NCI-H2029 treated with DMSO at 0.1 percent for 48 hours (cell line): ENCODE results near the gene PLPP3.

Experiments used
- DNase-seq: peaks from one replicate; lab custom pipeline; 2025; lab: John Stamatoyannopoulos, UW

The PLPP3 gene

DNA sequence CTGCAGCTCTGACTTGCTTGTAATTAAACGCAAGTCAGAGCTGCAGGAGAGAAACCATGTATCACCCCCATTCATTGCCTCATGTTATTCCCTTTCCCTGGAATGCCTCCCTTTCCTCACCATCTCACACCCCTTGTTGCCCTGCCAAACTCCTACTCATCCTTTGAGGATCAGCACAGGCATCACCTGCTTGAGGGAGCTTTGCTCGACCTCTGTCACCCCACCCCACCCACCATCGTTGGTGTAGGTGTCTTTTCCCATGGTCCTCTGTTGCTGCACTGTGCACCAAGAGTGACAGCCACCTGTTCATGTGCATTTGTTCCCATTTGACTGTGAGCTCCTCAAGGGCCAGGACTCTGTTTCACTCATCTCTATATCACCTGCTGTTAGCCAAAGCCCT lies 117.2 kb downstream of the PLPP3 start:
- no peak for DNase-seq

DNA sequence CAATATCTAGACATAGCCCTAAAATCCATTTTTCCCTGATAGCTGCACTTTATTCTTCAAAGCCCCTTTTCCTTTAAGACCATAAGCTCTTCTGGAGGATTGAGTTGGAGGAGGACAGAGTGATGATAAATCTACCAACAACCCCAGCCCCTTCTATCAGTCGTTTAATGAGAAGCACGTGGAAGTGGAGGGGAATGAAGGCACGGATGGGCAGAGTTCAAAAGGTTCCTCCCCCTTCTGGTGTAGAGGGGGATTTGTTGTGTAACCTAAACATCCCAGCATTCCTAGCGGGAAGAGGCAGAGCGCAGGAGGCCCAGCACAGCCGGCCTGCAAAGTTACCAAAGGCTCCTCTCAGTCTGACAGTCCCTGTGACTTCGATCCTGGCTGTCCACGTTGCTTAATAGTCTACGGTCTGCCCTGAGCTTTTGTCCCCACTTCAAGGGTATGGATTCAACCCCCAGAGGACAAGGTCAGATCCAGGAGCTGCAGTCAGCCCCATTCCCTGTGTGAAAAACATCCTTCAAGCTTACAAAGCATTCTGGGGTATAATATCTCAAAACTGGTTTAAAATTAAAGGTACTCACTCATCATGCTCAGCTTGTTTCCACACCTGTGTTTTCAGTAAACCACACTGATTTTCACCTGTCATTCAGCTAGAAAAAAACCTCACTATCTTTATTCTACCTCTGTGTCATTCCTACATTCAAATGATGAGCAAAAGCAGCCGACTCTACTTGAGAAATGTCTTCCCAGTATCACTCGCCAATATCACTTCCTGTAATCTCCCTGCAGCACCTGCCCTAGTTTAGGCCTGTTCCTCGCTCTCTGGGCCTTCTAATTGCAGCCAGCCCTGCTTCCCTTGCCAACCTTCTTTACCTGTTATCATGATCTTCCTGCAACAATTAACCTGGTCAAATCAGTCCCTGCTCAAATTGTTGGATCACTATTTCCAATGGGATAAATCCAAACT lies 117.9 kb downstream of the PLPP3 start:
- DNase-seq, result no peak

DNA sequence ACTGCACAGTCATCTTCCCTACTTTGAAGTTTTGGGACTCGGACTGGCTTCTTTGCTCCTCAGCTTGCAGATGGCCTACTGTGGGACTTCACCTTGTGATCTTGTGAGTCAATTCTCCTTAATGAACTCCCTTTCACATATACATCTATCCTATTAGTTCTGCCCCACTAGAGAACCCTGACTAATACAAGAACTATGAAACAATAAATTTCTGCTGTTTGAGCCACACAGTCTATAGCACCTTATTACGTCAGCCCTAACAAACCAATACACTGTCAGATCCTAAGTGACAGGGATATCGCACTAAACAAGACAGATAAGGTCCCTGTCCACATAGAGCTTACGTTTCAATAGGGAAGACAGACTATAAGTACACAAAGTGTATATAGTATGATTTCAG lies 120.1 kb downstream of the PLPP3 start:
- DNase-seq, result no peak

DNA sequence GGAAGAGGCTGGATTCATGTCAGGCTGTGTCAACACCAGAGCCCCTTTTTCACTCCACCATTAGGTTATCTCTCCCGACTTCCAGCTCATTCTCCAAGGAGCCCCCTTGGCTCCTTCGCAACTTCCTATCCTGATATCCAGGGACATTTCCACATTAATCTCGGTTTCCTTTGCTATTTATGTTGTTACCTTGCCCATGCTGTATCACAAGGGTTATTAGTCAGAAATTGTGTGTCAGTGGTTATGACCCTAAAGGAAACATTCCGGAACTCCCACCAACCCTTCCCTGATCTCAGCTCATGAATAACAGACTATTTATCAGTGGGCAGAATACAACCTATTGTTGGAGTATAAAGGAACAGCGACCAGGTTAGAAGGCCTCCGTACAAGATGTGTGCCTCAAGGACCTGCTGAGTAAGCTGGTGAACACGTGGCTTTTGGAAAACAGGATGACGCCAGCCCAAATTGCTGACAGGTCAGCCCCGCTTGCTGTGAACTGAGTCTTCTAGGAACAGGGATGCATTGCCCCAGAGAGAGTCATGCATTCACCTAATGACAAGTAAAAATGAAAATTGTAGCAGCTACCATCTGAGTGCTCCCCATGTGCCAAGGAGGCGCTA lies 121.5 kb downstream of the PLPP3 start:
- no peak for DNase-seq

DNA sequence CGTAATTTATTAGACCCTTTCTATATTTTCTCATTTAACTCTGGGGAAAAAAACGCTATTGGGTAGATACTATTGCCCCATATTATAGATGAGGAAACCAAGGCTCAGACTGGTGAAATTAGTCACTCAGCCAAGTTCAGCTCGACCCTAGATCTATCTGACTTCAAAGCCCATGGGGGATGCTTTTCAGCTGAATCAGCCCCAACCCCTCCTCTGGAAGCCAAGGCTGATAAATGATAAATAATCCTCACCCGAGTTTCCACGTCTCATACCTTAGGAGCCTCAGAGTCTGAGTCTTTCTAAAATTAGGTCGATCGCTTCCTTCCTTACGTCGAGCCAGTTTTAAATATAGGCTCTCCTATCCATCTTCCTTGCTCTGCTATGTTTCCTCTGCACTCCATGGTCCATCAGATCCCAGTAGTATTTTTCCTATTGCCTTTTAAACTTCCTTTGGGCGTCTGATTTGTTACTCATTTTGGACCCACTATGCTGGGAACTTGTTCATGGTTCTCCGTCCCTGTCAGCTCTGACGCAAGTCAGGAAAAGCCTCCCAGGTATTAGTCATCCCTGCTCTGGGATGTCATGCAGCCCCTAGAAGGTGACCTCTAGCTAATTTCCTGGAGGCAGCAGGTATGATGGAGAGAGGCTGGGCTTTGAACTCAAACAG lies 122.8 kb downstream of the PLPP3 start:
- no peak for DNase-seq

DNA sequence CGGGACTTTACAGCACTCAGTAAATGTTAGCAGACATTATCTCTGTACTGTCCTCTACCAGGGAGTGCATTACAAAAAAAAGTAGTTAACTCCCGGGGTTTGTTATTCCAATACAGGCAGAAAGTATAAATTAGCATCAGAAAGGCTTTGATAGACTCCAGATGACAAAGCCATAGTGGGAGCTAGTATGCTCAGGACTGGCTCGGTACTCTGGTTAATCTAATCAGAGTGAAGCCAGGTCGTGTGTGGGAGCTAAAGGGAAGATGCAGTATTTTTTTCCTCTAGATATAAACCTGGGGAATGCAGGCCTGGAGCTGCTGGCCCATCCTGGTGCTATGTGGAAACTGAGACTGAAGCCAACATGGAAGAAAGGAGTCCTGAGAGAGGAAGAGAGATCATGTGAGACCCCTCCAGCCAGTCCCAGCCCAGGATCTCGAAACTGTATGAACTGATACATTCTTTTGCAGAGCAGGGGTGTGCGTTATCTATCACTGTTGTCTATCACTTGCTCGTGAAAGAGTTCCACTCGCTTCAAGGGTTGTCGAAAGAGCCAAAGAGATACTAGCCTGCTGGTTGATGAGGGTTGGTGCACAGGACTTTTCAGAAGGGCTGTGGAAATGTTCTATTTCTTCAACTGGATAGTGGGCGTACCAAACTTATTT lies 125.8 kb downstream of the PLPP3 start:
- DNase-seq, result no peak

DNA sequence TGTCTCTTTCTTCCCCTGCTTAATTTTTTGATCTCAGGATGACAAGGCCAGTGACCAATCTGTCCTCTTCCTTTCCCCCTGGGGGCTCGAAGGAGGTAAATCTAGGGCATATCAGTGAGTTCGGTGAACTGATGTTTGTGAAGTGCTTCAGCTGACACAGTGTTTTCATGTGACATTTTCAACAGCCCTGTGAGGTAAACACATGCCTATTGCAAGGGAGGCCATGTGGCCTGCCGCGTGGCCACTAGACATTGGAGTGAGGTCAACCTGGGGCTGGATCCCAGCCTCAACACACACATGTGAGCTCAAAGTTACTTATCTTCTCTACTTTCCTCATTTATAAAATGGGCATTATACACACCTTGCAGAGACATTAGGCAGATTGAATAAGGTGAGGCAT lies 126.3 kb downstream of the PLPP3 start:
- no peak for DNase-seq

DNA sequence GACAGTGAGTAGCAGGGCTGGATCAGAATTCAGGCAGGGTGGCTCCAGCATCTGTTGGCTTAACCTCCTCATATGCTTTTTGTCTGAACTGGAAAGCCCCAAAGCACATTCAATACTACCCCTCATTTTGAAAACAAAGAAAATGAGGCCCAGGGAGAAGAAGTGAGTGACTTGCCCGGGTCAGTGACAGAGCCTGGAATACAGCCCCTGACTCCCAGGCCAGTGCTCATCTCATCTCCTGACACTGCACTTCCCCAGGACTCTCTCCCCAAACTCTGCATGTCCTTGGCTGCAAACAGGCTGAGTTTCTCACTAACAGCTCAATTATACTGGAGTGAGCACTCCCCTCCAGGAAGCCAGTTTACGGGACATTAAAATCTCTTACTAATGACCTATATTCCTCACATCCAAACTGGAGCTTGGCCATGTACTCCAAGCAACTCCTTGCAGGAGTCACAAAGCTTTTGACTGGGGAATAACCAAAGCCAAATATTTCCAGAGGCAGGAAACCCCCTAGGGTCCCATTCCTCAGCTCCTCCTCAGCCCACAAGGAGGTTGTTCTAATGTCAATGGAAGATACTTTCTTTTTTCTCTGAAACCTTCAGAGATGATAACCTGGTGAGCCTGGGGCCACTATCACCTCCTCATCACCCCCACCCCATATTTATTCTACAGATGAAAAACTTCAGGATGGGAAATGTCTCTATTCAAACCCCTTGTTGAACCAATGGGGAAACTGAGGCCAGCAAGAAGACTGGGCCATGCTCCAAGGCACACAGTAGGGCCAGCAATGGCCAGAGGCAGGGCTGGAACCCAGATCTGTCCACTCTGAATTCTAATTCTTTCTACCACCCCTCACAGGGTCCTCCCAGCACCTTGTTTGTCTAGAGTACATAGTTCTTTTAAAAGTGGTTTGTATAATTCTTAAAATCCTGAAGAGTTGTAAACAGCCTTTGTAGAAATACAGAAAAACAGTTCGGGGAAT lies 127.0 kb downstream of the PLPP3 start:
- DNase-seq, result no peak

DNA sequence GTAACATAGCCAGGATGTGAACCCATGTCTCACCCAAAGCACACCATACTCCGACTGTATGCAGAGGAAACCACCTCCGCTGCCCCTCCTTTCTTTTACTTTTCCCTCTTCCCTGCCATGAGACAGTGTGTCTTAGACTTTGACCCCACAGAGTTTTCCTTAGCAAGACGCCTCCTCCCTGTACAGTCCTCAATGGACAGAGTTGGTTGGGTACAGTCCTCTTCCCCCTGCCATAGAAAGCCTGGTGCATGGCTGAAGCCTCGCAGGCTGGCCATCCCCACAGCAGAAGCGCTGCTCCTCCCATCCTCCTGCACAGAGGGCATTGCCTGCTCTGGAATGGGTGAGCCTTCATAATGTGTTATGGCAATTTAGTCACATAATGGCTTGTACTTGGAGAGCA lies 127.9 kb downstream of the PLPP3 start:
- DNase-seq, result no peak

DNA sequence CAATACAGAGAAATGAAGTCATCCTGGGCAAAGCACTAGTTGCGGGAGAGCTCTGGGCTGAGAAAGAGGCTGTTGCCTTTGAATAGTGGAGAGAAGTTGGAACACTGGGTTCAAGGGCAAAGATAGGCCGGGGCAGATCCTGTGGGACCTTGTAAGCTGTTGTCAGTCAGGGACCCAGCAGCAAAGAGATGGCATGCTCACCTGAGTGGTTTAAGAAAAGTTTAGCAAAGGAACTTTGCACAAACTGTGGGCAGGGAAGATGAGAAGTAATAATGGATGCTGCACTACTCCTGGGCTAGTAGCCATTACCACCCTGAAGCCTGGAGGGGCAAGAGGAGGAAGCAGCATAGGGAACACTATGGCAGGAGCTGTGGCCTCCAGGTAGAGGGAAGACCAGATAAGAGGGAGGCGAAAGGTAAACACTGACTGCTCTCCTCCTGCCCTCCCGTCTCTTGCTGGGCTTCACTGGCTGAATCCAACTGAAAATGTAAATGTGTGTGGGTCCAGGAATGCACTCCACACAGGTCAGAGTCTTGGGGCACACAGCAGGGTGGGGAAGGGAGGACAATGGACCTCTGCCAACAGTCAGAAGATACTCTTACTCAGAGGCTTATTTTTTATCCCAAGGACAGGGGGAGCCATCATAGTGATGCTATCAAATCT lies 129.2 kb downstream of the PLPP3 start:
- DNase-seq, result no peak

DNA sequence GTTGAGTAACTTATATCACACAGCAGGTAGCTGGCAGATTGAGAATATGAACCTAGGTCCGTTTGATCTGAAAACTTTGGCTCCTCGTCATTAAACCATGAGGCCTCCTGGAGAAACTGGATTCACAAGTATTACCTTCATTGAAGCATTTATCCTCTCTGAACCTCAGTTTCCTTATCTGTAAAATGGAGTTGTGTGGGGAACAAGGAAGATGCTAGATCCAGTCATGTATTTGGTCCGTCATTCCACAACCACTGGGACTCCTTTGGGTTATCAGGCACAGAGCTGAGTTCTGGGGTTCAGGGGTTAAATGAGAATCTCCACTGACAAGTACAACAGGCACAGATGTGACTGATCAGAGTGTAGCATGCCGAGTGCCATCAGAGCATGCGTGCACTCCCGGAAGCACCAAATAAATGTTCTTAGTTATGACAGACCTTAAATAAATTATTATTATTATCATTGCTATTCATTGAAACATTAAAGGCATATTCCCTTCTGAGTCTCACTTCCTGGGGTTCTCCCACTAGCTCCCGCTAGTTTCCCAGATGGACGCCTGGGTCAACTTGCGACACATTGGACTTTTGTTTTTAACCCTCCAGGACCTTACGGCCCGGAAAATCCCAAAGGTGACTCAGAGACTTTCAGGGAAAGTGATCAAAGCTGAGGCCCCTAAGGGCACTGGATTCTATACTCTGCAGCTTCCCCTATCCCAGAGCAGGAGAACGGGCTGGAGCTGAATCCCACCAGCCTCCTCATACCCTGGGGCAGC lies 130.6 kb downstream of the PLPP3 start:
- DNase-seq, result no peak

DNA sequence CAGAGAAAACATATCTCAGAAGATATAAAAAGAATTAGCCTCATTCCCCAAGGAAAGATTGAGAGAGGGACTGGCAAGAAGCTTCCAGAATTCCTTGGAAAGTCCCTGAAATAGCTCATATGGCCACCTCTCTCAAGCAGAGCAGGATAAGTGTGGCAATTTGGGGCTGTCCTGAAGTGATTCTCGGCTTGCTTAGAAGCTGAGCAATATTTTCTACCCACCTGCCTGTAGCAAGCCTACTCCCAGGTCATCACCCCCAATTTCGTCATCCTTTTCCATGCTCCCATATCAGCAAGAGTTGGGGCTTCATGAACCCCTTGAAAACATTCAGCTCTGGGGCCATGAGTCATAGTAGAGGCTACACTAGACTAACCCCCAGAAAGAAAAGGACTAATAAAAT lies 131.5 kb downstream of the PLPP3 start:
- no peak for DNase-seq

DNA sequence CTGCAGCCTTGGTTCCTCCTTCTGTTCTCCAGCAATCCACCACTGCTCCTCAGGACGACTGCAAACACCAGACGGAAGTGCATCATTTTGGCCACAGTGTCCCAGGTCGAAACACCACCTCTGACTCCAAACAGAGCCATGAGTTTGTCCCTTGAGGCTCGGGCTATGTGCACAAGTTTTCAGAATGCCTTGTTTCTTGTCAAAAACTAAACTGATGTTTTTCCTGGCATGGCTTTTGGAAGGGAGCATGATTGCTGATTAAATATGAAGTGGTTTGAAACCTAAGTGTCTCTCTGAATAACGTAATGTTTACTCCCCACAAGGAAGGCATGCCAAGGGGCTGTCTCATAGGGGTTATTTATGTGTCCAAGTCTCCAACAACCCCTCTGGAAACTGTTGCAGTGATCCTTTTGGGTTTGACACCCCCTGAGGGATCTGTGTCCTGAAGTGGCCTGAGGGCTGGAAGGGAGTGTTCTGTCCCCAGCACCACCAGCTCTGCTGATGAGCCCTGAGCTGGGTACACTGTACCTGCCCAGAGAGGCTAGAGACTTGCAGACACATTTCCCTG lies 132.7 kb downstream of the PLPP3 start:
- peak; percentile 91 for DNase-seq

DNA sequence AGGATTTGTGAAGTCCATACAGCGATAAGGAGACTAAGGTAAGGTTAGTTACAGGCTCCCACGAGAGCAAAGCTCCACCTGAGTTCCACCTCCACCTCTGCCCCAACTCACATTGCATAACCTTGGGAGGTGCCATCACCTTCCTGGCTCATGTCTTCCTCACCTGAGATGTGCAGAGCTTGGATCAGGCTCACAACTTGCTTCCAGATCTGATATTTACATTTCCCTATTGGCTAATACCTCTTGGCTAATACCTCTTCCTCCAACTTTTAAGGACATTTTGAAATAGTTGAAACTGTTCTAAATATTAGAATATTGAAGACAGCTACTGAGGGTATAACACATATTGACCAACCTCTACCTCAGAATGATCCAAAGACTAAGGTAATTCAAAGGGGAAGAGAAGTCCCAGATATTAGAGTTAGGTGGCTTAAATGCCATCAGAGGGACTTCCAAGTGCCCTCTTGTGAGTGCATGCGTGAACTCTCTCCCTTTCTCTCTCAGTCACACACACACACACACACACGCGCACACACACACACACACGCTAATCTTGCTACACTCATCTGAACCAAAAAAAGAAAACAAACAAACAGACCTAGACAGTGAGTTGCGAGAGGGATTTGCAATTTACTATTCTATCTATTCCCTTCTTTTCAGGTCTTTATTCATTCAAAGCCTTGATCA lies 134.3 kb downstream of the PLPP3 start:
- no peak for DNase-seq
